Transverse colon (tissue), 4 donors: ENCODE measurements around the gene CCDC68.

ENCODE experiments used
- EP300 ChIP-seq: sonication (generic); formaldehyde crosslinking; IDR thresholded peaks from one replicate; pipeline ENCODE4 v1.6.1; 2017; ENCODE audit warnings: antibody characterized with exemption, low read depth
- POLR2A ChIP-seq: fragments of 450-650 bp; IDR thresholded peaks from one replicate; pipeline ENCODE4 v1.6.1; 2016; ENCODE audit warnings: antibody characterized with exemption, mild to moderate bottlenecking, moderate library complexity
- POLR2AphosphoS5 ChIP-seq, 3 donors: sonication (generic); formaldehyde crosslinking; IDR thresholded peaks; one replicate each; pipeline ENCODE4 v1.6.1; 2016; ENCODE audit warnings: antibody characterized with exemption in 3 of 3
- TF ChIP-seq, protein P1 (sequence below), 5 experiments: fragments of 200-600 bp in 3 of 5; fragments of 450-650 bp in 2 of 5; sonication (generic) in 3 of 5; IDR thresholded peaks; 1 replicate in 2 of 5; 2 replicates in 3 of 5; pipeline ENCODE4 v1.5.1; 2016 to 2017; ENCODE audit warnings: antibody characterized with exemption in 5 of 5, inconsistent platforms in 3 of 5, mild to moderate bottlenecking in 2 of 5, moderate library complexity in 1 of 5

DNA sequence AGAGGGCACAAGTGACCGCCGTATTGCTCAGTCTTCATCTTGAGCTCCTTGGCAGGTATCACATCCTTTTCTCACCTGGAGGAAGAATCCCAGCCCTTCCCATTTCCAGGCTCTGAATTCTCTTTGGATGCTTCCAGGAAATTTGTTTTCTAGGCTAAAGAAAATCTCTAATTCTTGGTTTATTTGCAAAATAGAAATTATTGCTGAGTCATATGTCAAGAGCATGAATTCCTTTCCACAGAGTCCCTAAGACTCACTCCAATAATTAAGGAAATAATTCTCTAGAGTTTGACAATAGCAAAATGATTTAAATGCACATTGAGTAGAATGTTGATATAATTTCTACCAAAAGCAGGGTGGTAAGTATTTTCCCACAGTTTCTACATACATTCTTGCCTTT lies 16.3 kb upstream of the CCDC68 start:
- TF ChIP-seq, protein P1, sequence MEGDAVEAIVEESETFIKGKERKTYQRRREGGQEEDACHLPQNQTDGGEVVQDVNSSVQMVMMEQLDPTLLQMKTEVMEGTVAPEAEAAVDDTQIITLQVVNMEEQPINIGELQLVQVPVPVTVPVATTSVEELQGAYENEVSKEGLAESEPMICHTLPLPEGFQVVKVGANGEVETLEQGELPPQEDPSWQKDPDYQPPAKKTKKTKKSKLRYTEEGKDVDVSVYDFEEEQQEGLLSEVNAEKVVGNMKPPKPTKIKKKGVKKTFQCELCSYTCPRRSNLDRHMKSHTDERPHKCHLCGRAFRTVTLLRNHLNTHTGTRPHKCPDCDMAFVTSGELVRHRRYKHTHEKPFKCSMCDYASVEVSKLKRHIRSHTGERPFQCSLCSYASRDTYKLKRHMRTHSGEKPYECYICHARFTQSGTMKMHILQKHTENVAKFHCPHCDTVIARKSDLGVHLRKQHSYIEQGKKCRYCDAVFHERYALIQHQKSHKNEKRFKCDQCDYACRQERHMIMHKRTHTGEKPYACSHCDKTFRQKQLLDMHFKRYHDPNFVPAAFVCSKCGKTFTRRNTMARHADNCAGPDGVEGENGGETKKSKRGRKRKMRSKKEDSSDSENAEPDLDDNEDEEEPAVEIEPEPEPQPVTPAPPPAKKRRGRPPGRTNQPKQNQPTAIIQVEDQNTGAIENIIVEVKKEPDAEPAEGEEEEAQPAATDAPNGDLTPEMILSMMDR (IDR thresholded peaks at IDR 0.05) = no peak
- TF ChIP-seq POLR2A (no peak), EP300 (no peak), POLR2AphosphoS5 (IDR thresholded peaks at IDR 0.05) (no peak)
